ENCODE results near the gene CLDN6.
A peak's percentile ranks its signal among the peaks of the same experiment; 100 is the strongest.

CLDN6 gene

GRCh38 chr16:3026609-3027488, 8.9 kb upstream of the CLDN6 start:
- DNase-seq: no peak

DNA sequence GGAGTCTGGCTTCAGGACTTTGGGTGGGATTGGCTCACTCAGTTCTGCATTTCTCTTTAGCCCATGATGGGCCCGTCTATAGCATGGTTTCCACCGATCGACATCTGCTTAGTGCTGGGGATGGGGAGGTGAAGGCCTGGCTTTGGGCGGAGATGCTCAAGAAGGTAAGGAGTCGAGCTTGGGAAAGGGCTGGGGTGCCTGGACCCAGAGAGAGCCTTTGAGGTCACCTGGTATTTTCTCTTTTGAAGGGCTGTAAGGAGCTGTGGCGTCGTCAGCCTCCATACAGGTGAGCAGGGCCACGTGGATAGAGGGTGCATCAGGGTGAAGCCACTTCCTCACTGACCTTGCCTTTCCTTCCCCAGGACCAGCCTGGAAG, 8.0 kb upstream of the CLDN6 start:
- no peak for DNase-seq

- no peak for DNase-seq
Measured at GRCh38 chr16:3025032-3026002, 7.3 kb upstream of the CLDN6 start.

DNA sequence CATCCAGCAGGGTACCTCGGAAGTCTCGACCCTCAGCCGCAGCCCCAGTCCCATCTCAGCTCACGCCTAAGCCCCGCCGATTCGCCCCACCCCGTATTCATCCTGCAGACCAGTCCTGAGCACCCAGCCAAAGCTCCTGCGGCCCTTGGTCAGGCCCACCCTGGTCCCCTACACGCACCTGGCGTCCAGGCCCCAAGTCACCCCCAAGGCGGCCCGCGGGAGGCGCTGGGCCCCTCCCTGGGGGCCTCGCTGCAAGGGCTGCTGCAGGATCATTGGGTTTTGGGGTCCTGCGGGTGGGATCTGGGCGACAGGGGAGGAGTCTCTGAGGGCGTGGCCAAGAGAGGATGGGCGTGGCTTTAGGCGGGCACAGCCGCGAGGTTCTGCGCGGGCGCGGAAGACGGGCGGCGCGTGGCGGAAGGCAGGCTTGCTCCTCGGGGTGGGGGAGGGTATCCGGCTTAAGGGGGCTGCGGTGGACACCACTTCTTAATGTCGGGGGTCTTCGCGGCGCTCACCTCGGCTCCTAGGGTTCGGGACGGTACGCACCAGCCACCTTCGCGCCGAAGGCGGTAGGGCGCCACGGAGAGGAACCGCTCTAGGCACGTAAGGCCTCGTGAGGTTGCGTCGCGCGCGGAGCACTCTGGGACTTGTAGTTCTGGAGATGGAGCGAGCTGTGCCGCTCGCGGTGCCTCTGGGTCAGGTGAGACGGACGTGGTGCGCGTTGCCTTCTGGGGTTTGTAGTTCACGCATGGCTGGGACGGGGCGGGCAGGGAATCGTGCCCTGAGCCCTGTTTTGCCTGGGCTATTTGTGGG, 5.9 kb upstream of the CLDN6 start, which contains the start of the genes HCFC1R1 and THOC6:
TSS of gene HCFC1R1 (minus strand) at position 274 of the 810 bp plus-strand sequence. CDS start at position 273, 1 bp downstream.
TSS of gene THOC6 (plus strand) at position 367 of the 810 bp plus-strand sequence. CDS start at position 659, 292 bp downstream.
- DNase-seq: peak; percentile 94

DNA sequence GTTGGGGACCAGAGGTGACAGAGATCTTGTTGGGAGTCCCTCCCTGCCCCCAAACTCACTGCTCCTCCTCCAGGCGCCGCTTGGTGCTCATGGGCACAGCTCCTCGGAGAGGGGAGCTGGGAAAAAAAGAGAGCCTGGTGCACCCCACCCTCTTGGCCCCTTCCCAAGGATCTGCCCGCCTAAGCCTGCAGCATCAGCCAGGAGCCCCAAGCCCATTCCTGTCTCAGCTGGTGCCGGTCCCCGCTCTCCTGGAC, 5.4 kb upstream of the CLDN6 start:
- DNase-seq: peak; percentile 80

DNA sequence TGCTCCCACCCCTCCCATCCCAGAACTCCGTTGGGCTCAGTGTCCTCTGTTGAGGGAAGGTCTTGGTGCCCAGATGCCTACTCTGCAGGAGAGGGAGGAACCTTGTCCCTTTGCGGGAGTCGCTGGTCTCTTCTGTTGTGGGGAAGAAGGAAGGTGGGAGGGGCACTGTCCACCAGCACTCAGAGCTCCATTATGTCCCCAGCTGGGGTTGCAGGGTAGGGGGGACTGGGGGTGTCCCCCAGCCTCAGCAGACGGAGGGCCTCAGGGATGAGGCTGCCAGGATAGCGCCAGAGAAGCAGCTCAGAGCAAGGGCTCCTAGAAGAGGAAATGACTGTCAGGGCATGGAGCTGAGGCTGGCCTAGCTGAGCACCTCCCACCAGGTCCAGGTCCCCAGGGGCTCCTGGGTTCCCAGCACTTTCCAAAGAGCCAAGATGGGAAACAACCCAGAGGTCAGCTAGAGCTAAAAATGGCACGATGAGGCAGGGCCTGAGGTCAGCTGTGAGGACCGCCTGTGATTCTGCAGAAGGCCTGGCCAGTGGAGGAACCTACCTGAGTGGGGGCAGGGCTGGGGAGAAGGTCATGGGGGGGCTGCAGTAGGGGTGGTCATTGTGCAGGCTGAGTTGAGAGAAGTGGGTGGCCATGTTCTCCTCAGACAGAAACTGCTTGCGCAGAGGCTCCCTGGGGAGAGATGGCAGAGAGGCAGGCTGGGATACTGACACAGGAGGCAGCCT, 4.9 kb upstream of the CLDN6 start:
- DNase-seq: no peak

DNA sequence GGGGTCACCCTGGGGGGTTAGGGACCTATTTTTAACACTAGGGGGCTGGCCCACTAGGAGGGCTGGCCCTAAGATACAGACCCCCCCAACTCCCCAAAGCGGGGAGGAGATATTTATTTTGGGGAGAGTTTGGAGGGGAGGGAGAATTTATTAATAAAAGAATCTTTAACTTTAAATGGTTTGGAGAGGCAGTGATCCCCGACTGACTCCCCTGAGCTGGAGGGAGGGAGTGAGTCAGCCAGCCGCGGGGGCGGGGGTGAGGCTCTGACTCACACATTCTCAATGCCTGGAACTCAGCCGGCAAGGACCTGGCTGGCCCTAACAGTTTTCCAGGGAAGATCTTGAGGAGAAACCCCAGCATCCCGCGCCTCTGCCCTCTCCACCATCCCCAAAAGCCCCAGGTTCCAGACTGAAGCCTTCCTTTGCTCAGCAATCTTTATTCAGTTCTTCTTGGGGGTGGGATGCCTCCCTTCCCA, 4.3 kb upstream of the CLDN6 start:
- peak; percentile 91 for DNase-seq

GRCh38 chr16:3021449-3022207, 3.6 kb upstream of the CLDN6 start:
- peak; percentile 91 for DNase-seq

GRCh38 chr16:3020604-3021448, 2.8 kb upstream of the CLDN6 start:
- peak; percentile 93 for DNase-seq

- peak; percentile 77 for DNase-seq
Measured at GRCh38 chr16:3020247-3020603, 2.2 kb upstream of the CLDN6 start, which contains the start of gene TNFRSF12A. Gene TNFRSF12A, plus strand, starts transcription at chr16:3020368. Its CDS starts 30 bp downstream, at chr16:3020398.

- DNase-seq: no peak
Measured at GRCh38 chr16:3019594-3020246, 1.7 kb upstream of the CLDN6 start.

- no peak for DNase-seq
Measured at GRCh38 chr16:3017344-3017743, 639 bp downstream of the CLDN6 start.

DNA sequence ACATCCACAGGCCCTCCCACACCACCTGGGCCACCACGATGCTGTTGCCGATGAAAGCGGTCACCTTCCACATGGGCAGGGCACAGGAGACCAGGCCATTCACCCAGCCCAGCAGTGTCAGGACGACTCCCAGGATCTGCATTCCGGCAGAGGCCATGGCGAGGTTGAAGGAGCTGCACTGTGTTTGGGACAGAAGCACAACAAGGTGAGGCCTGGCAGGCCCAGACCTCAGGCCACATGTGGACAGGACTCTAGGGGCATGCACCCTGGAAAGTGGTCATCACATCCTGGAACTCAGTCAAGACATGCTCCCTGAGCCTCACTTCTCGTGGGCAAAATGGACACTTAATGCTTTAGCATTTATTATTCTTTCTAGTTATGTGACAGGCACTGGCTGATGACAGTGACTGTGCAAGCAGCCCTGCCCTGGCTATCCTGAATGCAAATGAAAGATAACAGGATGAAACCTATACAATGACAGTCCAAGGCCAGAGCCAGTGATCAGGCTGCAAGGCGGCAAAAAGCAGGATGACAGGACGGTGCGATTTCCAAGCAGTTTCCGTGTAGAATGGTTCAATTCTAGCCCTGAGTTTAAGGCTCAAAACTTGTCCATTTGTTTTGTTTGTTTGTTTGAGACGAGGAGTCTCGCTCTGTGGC, 2.0 kb downstream of the CLDN6 start:
- no peak for DNase-seq

- DNase-seq: no peak
Measured at GRCh38 chr16:3014971-3015370, 3.0 kb downstream of the CLDN6 start.

DNA sequence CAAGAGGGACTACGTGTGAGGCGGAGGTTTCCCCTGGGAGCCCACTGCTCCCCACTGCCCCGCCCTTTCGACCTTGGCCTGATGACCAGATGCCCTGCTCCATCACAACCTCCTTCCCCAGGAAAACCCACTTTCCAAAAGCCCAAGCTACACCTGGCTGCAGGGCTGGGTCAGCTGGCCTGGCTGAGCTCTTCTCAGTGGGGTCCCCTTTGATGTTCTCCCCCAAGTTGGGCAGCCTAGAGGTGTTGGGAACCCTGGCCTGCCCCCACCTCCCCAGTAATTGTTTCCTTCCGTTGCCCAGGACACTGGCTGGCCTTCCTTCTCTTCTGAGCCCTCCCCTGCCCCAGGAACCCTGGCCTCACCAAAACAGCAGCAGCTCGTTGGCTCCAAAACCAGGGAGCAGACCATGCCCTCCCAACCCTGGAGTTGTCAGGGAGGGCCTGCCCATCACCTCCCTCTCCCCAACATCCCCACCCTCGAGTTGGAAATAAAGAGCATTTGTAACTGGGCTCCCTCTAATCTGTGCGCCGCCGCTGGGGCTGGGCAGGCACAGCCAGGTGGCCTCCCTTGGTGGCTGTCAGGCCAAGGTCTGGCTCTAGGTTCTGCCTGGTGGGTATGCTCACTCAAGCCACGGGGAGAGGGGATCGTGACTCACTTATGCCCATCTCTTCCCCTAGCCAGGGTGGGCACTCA, 3.8 kb downstream of the CLDN6 start:
- DNase-seq: no peak

DNA sequence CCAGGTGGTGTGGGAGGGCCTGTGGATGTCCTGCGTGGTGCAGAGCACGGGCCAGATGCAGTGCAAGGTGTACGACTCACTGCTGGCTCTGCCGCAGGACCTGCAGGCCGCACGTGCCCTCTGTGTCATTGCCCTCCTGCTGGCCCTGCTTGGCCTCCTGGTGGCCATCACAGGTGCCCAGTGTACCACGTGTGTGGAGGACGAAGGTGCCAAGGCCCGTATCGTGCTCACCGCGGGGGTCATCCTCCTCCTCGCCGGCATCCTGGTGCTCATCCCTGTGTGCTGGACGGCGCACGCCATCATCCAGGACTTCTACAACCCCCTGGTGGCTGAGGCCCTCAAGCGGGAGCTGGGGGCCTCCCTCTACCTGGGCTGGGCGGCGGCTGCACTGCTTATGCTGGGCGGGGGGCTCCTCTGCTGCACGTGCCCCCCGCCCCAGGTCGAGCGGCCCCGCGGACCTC, 4.5 kb downstream of the CLDN6 start:
- DNase-seq: no peak

- DNase-seq: no peak
Measured at GRCh38 chr16:3012828-3013420, 5.1 kb downstream of the CLDN6 start, which contains the start of gene CLDN9. Gene CLDN9, plus strand, starts transcription at chr16:3012923. Its CDS starts 440 bp downstream, at chr16:3013363.

- no peak for DNase-seq
Measured at GRCh38 chr16:3012246-3012645, 5.7 kb downstream of the CLDN6 start.

Data from T1000 (cell line).